NCI-H748 (cell line): Measurements from ENCODE around the gene SNRPB.
A peak's percentile ranks its signal among the peaks of the same experiment; 100 is the strongest.
"Not testable (repeated sequence)": the region's sequence is repeated elsewhere in the genome, so short reads cannot be mapped to it uniquely, and the experiment has no call there.

ENCODE experiments used
- DNase-seq: peaks from one replicate; lab custom pipeline; 2025; ENCODE audit not compliant: unreplicated experiment; lab: John Stamatoyannopoulos, UW

The SNRPB gene

GRCh38 chr20:2470423-2471193 is at the start of gene SNRPB:
Gene SNRPB (minus strand): TSS chr20:2470789. CDS start chr20:2470690, 99 bp downstream.
- peak; percentile 100 for DNase-seq

- DNase-seq = no peak
Observed at GRCh38 chr20:2519115-2519809, 48.7 kb upstream of the SNRPB start.

- DNase-seq = no peak
Observed at GRCh38 chr20:2518558-2518957, 48.0 kb upstream of the SNRPB start.

- no peak for DNase-seq
Observed at GRCh38 chr20:2518096-2518495, 47.5 kb upstream of the SNRPB start.

- no peak for DNase-seq
Observed at GRCh38 chr20:2516399-2516798, 45.8 kb upstream of the SNRPB start.

GRCh38 chr20:2515203-2515602 is 44.6 kb upstream of the SNRPB start:
- no peak for DNase-seq

- DNase-seq = no peak
Observed at GRCh38 chr20:2509794-2510193, 39.2 kb upstream of the SNRPB start.

GRCh38 chr20:2509468-2509781 is 38.8 kb upstream of the SNRPB start:
- no peak for DNase-seq

GRCh38 chr20:2508631-2509467 is 38.3 kb upstream of the SNRPB start, which contains the start of gene ZNF343:
Gene ZNF343 (minus strand): TSS chr20:2508915. CDS start chr20:2493895, 15,020 bp downstream.
- DNase-seq = peak; percentile 94

- no peak for DNase-seq
Observed at GRCh38 chr20:2507875-2508630, 37.5 kb upstream of the SNRPB start.

- DNase-seq = no peak
Observed at GRCh38 chr20:2507464-2507863, 36.9 kb upstream of the SNRPB start.

GRCh38 chr20:2506426-2506825 is 35.8 kb upstream of the SNRPB start:
- not testable (repeated sequence) for DNase-seq

GRCh38 chr20:2504803-2505202 is 34.2 kb upstream of the SNRPB start:
- not testable (repeated sequence) for DNase-seq

- not testable (repeated sequence) for DNase-seq
Observed at GRCh38 chr20:2502808-2503384, 32.3 kb upstream of the SNRPB start.

- no peak for DNase-seq
Observed at GRCh38 chr20:2485661-2486060, 15.1 kb upstream of the SNRPB start.

GRCh38 chr20:2485080-2485479 is 14.5 kb upstream of the SNRPB start:
- DNase-seq = no peak

- DNase-seq = no peak
Observed at GRCh38 chr20:2483504-2483903, 12.9 kb upstream of the SNRPB start.

- no peak for DNase-seq
Observed at GRCh38 chr20:2480381-2480780, 9.8 kb upstream of the SNRPB start.

- DNase-seq = no peak
Observed at GRCh38 chr20:2476742-2477615, 6.4 kb upstream of the SNRPB start.
